GM18873 (cell line): ENCODE measurements around the gene CENPN.

Source experiments
- ATAC-seq: cut with Tn5 transposase; IDR thresholded peaks from one replicate; pipeline ENCODE4 v1.9.1; 2021; ENCODE audit warnings: mild to moderate bottlenecking, moderate library complexity, moderate number of reproducible peaks; ENCODE audit not compliant: unreplicated experiment, low FRiP score

Gene CENPN

DNA sequence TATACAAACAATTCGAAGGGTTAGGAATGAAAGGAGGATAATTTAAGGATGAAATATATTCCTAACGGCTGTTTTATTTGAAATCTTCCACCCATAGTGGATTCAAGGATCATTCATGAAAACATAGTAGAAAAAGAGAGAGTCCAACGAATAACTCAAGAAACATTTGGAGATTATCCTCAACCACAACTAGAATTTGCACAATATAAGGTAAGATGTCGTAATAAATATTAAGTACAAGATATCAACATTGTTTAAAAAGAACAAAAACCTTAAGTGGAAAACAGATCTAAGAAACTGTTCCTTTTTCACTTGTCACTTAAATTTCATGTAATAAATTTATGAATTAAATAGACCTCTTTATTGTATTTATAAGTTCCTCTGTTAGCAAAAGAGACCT lies 19.4 kb downstream of the CENPN start:
- ATAC-seq, result no peak

DNA sequence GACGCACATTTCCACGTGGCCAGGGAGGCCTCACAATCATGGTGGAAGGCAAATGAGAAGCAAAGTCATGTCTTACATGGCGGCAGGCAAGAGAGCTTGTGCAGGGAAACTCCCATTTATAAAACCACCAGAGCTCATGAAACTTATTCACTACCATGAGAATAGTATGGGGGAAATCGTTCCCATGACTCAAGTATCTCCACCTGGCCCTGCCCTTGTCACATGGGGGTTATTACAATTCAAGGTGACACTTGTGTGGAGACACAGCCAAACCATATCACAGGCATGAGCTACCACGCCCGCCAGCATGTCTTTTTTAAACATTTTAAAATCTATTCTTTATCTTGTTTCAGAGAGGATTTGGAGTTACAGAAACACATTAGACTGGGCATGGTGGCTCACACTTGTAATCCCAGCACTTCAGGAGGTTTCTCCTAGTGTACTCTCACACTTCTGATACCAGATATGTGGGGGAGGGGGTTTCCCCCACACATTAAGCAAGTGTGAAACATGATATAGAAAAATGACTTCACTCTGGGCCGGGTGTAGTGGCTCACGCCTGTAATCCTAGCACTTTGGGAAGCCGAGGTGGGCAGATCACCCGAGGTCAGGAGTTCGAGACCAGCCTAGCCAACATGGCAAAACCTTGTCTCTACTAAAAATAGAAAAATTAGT lies 23.1 kb downstream of the CENPN start:
- ATAC-seq, result no peak

DNA sequence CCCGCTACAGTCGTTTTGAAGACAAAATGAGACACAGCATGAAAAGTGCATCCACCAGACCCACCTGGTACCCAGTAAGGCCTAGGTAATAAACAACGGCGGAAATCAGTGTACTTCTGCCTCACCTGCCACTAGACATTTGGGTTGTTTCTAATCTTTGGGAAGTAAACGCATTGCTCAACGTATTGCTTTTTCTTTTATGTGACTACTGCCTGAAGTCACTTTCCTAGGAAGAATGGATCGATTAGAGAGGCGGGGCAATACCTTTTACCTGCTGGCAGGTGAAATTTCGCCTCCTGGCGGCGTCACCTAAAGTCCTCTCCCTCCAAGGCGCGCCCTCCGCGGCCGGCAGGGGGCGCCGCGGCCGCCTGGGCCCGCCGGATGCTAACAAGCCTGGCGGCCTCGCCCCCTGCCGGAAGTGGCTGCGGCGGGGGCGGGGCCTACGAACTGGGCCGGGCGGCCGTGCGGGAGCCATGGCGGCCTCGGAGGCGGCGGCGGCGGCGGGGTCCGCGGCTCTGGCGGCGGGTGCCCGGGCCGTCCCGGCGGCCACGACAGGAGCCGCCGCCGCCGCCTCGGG lies 28.5 kb downstream of the CENPN start, which contains the start of gene ATMIN:
TSS of gene ATMIN (plus strand) at position 445 of the 577 bp plus-strand sequence. CDS start at position 474, 29 bp downstream.
- ATAC-seq, result no peak

DNA sequence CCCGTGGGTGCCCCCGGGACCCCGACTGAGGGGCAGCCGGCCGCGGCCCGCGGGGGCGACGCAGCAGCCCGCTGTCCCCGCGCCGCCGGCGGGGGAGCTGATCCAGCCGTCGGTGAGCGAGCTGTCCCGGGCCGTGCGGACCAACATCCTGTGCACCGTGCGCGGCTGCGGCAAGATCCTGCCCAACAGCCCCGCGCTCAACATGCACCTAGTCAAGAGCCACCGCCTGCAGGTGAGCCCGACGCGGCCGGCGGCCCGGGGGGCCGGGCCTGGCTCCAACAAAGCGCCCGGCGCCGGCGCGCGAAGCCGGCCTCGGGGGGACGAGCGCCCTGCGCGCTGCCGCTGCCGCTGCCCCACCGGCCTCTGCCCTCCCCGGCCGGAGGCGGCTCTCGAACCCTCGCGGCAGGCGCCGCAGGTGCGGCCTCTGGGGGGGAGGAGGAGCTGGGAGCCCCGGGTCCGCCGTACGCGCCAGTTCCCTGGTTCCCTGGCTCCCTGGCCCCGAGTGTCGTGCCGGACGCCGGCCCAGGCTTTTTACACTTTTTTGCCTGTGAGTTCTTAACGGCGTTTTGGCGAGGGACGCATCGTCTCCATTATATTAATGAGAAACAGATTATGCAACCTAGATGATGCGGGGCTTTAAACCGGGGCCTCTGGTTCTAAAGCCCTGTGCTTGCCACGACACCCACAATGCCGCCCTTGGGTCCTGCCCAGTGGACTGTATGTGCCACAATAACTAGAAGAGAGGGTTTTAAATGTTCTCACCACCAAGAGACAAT lies 29.1 kb downstream of the CENPN start:
- no peak for ATAC-seq

DNA sequence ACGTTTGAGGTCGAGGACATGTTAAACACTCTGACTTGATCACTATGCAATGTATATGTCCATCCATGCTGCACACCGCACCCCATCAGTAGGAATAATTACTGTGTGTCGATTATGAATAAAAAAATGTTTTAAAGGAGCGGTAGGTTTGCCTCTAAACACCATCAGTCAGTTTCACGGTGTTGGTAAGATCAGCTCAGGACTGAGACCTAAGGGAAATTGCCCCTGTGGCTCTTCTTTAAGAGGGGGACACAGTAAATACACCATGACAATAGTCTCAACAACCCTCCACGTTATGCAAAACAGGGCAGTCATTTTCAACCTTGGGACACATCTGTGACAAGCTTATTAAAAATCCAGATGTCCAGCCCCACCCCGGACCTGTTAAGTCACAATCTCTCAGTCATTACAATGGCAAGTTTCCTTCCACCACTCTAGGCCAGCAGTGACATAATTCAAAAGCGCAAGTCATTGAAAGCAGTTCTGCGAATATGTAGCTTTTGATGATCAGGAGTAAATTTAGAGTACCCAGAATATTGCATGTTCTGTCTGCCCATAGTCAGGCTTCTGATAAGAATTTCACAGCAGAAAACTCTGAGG lies 29.8 kb downstream of the CENPN start:
- ATAC-seq, result no peak

DNA sequence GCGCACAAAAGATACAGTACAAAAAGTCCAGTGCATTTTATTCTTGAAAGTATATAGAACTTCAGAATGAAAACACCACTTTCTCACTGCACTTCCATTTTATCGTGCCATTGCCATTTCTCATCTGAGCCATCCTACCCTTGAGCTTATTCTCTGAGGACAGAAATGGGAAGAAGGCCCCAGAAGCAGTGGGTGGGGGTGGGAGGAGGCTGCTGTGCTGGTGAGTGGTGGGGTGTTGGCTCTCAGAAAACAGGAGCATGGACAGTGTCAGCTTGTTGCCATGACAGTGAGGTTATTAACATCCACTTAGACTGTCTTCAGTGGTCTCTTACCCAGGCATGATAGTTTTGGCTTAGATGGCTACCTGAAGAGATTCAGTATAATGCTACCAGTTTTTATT lies 33.1 kb downstream of the CENPN start:
- no peak for ATAC-seq

DNA sequence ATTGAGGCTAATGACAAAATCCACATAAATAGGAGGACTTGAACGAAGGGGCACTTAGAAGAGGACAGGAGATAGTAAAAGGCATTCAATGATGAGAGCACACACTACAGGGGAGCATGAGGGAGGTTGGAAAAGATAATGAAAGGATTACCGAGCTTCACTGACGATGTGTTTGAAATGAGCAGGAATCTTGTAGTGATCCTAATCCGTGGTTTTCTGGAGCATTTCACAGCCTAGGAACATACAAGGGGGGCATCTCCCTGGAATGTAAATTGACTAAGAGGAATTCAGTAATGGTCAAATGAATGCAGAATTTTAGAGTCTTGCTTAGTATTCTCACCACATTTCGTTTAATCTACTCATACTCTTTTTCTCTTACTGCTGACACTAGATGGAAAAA lies 33.8 kb downstream of the CENPN start:
- ATAC-seq, result no peak

DNA sequence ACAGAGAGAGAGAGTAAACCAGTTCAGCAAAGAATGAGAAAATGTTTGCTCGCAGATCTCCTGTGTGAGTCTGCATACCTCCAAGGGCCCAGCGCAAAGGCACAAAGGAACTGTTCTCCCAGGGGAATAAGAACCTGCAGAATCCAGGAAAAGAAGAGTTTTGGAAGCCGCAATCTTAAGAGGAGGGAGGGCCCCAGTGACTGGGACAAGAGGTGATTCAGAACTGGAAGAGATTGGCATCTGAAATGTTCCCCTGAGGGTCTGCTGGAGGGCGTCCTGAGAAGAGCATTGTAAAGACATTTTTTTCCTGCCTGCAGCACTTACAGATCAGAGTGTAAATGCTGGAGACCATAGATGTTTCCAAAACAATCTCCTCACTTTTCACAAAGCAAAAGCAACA lies 34.7 kb downstream of the CENPN start:
- no peak for ATAC-seq

DNA sequence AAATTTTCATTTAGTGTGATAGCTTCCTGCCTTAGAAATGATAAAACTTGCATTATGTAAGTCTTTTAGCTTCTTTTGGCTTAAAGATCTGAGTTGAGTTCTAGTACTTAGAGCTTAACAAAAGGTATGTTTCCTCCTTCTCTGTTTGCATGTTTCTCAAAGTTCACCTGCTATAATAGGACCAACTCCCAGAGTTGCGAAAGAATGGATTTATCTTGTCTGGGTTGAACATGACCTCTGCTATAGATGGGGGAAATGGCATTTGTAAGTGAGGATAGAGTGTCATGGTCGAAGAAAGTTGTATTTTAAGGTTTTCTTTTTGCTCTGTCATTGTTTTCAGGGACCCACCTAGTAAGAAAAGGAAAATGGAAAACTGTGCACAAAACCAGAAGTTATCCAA lies 35.8 kb downstream of the CENPN start:
- ATAC-seq, result no peak

DNA sequence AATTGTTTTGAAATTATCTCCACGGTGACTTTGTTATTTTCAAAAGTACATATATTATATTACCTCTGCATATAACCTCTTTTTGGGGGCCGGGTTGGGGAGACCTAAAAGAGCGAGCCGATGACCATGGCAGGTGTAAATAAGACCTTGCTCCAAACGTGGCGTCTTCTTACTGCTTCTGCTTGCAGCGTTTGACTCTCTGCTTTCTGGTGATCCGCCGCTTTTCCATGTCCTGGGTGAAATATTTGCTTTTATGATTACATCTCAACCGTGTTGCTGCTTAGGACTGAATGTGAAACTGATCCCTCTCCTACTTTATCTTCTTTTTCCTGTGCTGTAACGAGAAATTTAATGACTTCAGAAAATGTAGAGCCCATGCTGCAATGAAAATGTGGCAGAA lies 46.7 kb downstream of the CENPN start:
- ATAC-seq, result no peak

DNA sequence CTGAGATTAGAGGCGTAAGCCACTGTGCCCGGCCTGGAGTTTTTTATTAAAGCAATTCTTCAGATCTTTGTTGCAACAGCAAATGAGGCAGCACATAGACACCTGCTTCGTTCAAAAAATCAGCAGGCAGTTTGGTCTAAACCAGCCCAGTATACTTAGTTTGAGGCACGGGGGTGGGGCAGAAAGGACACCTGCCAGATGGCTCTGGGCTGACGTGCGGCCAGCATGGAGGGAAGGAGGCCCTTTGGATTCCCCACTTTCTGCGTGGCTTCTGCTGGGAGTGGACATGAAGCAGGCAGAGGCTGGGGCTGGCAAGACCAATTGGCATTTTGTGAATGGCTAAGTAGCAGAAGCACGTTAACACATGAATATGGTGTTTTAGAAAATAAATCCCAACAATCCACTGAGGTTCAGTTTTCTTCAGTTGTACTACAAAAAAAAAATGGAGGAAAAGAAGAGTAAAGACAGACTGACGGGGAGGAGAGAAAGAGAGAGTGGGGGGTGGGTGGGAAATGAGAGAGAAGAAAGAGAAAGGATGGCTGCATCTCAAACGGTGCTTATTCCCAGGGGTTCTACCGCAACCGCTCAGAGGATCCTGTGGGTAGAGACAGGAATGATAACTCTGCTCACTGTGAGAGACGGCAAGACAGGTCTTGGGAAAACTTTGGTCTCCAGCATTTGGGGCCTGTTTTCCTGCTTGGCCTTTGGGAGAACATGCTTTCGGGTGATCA lies 53.7 kb downstream of the CENPN start:
- ATAC-seq, result no peak

DNA sequence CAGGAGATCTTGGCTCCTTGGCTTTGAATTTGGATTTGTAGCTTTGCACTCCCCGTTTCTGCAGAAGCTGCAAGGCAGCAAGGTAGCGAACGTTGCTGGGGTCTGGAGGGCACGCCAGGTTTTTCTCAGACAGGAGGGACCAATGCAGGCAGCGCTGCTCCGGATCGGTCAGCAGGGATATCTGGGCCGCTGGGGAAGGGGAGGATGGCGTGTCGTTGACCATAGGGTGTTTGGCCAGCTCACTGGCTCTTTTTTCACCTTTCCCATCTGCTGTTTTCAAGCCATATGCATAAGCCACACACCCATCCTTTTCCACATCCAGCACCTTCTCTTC lies 54.3 kb downstream of the CENPN start:
- ATAC-seq, result no peak

DNA sequence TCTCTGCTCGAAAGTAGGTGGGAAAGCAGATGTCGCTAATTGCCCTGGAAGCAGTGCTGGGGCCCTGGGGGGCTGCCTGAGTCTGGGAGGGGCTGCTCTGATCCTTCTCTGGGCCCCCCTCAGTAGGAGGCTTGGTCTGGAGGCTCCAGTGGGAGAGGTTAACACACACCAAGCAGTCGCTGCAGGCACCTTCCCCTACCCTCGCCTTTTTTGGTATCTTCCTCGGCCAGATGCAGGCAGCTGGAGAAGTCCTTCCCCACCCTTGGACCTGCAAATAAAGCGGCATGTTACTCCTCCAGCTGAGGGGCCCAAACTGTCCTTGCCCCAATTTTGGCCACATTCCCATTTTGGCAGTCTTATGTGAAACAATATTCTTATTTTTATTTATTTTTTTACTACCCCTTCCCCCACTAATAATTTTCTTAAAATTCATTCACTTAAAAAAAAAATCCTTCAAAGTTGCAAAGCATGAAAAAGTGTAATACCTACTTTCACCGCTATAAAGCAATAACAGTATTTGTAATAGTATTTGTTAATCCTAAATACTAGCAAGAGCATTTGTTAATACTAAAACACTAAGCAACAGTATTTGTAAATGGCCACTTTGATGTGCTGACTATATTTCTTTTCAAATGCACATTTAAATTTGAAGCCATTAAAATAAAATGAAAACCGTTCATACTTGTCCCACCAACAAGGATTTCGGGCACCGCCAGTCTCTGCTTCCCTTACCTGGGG lies 55.0 kb downstream of the CENPN start:
- ATAC-seq, result no peak

DNA sequence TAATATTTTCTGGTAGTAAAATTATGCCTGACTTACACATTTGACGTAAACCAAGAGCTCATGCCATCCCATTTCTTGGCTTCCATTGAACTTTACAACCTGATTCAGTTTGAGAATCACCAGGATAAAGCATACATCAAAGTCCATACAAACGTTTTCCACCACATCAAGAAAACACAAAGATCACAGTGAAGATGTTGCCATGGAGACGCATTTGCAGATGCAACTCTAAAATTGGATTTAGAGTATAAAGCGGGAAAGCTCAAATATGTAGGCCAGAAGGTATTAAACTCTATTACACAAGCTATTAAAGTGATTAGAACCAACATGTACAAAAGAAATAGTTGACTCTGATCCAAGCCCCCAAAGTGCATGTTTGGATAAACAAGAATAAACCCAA lies 59.7 kb downstream of the CENPN start:
- ATAC-seq, result no peak

DNA sequence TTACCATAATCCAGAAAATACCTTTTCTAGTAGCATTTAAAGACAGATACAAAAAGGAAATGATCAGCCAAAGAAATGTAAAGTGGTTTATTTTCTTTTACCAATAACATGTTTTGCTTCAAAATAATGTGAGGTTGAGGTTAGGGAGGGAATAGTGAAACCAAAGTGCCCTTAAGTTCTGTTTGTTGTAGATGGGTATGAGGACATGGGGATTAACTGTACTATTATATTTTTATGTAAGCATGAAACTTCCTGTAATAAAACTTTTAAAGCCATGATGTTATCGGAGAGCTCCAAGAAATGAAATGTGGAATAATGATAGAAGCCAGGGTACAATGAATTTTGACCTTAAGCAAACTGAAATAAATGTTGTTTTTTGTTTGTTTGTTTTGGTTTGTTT lies 60.2 kb downstream of the CENPN start:
- ATAC-seq, result no peak

DNA sequence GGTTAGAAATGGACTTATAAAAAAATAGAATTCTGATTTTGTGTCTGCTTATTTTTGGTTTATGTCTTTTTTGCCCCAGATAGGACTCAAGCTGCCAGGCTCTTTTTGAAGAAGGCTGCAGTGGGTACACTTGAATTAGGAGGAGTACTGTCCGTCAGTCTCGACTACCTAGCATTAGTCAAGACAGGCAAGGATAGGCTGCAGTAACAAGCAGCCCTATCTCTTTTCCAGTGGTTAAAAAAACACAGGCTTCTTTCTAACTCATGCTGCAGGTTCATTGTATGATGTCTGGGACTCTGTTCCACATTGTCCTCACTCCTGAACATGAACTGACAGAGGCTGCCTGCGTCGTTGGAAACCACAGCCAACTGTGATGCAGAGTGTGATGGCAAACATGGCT lies 62.0 kb downstream of the CENPN start:
- no peak for ATAC-seq

DNA sequence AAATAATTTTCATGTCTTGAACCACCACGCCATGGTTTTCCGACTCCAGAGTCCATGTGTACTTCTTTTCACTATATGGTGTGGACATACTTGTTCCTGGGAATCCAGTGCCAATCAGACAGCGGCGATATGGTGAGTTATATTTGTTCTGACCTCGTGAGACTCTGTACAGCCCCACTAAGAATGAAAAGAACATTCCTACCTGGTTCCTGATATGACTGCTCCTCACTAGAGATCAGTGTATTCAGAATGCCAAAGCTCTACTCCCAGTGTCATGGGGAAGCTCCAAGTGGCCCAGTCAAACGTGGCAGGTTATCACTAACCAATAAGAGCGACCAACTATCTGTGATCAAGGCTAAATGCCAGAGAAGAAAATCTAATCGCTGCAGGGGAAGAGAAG lies 64.0 kb downstream of the CENPN start:
- ATAC-seq, result no peak

DNA sequence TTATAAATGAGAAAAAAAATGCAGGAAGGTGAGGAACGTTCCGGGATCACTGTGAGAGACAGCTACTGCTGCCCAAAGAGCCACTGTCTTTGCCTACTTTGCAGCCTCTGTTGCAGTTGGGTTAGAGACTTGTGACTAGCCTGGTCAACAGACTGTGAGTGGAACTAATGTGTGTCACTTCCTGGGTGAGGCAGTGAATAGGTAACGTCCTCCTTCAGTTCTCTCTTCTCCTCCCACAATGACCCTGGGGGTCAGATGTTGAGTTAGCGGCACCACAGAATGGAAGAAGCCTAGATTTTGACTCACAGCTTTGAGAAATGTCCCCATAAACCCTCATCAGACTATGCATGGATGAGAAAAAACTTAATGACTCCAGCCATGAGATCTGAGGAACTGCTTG lies 64.8 kb downstream of the CENPN start:
- ATAC-seq, result no peak

DNA sequence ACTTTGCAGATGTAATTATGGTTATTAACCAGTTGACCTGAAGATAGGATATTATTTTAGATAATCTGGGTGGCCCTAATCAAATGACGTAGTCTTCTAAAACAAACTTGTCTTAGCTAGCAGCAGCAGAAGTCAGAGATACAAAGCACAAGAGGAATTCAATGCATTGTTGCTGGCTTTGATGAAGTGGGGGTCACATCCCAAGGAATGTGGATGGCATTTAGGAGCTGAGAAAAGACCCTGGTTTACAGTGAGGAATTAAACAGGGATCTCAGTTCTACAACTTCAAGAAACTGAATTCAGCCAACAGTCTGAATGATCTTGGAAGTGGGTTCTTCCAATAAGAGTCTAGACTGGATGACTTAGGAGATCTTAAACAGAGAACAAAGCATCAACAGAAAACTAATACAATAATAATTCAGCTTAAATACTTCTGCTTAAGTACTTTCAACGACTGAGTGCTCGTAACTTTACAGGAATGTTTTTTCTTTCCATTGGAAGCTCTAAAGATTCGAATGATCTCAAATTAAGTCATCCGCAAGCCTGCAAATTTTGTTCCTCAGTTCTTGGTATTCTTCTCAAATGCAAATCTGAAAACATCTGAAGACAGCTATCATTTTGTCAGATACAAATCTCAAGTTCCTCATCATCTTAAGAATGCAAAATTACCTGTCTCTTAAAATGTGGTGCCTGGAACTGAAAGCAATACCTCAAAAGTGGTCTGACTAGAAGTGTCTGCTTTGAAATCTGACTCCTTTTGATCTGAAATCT lies 66.7 kb downstream of the CENPN start:
- ATAC-seq, result no peak
